GM04504 (cell line): ENCODE results near the gene JADE1.

Source experiments
- DNase-seq: peaks from one replicate; pipeline ENCODE4 v3.0.0-alpha.2; 2012; ENCODE audit warnings: low read depth

Gene JADE1

GRCh38 chr4:128809477-128810330 is at the start of gene JADE1:
TSS of gene JADE1 (plus strand) at chr4:128809700. CDS start at chr4:128831759, 22,059 bp downstream.
- peak; percentile 92 for DNase-seq

GRCh38 chr4:128766781-128767180 is 42.7 kb upstream of the JADE1 start:
- DNase-seq = no peak

- DNase-seq = no peak
These were observed 41.0 kb upstream of the JADE1 start for GRCh38 chr4:128768373-128768996.

- DNase-seq = no peak
These were observed 40.5 kb upstream of the JADE1 start for GRCh38 chr4:128769011-128769410.

- no peak for DNase-seq
These were observed 38.7 kb upstream of the JADE1 start for GRCh38 chr4:128770807-128771206.

GRCh38 chr4:128775477-128775876 is 34.0 kb upstream of the JADE1 start:
- DNase-seq = no peak

GRCh38 chr4:128775916-128776315 is 33.6 kb upstream of the JADE1 start:
- no peak for DNase-seq

GRCh38 chr4:128776794-128777216 is 32.7 kb upstream of the JADE1 start:
- peak; percentile 80 for DNase-seq

- no peak for DNase-seq
These were observed 28.8 kb upstream of the JADE1 start for GRCh38 chr4:128780688-128781087.

GRCh38 chr4:128782076-128782715 is 27.3 kb upstream of the JADE1 start:
- DNase-seq = no peak

GRCh38 chr4:128782875-128783614 is 26.5 kb upstream of the JADE1 start:
- peak; percentile 10 for DNase-seq

GRCh38 chr4:128787509-128788311 is 21.8 kb upstream of the JADE1 start:
- no peak for DNase-seq

- no peak for DNase-seq
These were observed 15.4 kb upstream of the JADE1 start for GRCh38 chr4:128793859-128794672.

- DNase-seq = no peak
These were observed 12.6 kb upstream of the JADE1 start for GRCh38 chr4:128796934-128797333.

- DNase-seq = no peak
These were observed 9.2 kb upstream of the JADE1 start for GRCh38 chr4:128800284-128800683.

- no peak for DNase-seq
These were observed 8.7 kb upstream of the JADE1 start for GRCh38 chr4:128800701-128801284.

GRCh38 chr4:128802680-128803628 is 6.5 kb upstream of the JADE1 start:
- no peak for DNase-seq

- DNase-seq = no peak
These were observed 5.7 kb upstream of the JADE1 start for GRCh38 chr4:128803783-128804182.

GRCh38 chr4:128810331-128810870 is 901 bp downstream of the JADE1 start:
- DNase-seq = no peak
